HG02623 (cell line): Measurements from ENCODE around the gene ANKRD10.
"Not testable (repeated sequence)": the region's sequence is repeated elsewhere in the genome, so short reads cannot be mapped to it uniquely, and the experiment has no call there.

Source experiments
- ATAC-seq: cut with Tn5 transposase; IDR thresholded peaks from one replicate; pipeline ENCODE4 v1.9.1; 2021; ENCODE audit warnings: moderate library complexity; ENCODE audit not compliant: unreplicated experiment

Gene ANKRD10

DNA sequence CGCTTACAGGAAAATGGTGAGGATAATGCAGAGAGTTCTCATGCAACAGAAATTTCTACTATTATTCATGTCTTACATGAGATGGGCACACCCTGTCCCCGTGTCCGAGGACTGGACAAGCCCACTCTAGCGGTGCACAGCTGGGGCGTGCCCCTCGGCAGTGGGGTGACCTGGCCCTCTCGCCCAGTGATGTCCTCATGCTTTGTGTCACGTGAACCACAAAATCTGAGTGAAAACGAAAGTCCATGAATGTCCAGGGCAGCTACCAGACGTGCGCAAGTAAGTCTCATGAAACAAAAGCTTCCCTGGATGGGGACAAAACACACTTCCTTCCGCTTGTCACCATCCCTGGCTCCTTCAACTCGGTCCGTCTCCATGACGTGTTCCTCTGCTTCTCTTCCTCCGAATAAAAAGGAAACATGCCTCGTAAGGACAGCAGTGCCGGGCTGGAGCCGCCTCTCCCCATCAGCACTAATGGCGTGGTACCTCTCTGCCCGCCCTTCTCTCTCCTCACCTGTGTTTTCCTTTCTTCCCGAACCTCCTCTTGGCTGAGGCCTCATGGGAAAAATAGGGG, 45.6 kb downstream of the ANKRD10 start:
- no peak for ATAC-seq

DNA sequence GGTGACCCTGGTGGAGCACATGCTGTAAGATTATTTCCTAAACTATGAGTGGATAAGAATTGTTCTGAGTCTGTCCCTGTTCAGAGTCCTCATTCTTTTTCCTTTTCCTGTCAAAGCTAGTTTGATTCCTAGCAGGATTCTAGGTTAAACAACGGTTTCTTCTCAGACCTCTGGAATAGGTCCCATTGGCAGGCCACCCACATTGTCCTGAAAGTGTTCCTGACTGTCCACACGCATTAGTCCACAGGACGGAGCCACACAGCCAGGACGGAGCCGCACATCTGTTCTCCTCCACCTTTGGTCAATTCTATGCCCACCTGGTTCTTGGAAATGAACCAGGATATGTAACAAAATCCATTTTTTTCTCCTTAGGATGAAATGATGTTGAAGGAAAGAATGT, 46.1 kb downstream of the ANKRD10 start:
- ATAC-seq, result no peak

DNA sequence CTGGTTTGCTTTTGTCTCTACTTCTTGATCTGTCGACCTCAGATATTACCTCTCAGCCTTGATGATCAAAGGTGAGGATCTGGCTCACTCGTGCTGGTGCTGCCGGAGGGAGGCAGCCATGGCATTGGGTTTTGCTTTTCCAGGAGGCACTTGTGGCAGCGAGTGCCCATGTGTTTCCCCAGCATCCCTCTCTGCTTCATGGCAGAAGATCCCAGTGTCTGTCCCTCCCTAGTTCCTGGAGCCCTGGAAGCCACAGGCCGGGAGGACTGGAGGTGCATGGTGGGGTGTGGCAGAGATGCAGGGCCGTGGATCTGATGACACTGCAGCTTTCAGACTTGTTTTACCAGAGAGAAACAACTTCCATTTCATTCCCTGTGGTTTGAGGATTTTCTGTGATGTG, 47.5 kb downstream of the ANKRD10 start:
- ATAC-seq, result no peak

DNA sequence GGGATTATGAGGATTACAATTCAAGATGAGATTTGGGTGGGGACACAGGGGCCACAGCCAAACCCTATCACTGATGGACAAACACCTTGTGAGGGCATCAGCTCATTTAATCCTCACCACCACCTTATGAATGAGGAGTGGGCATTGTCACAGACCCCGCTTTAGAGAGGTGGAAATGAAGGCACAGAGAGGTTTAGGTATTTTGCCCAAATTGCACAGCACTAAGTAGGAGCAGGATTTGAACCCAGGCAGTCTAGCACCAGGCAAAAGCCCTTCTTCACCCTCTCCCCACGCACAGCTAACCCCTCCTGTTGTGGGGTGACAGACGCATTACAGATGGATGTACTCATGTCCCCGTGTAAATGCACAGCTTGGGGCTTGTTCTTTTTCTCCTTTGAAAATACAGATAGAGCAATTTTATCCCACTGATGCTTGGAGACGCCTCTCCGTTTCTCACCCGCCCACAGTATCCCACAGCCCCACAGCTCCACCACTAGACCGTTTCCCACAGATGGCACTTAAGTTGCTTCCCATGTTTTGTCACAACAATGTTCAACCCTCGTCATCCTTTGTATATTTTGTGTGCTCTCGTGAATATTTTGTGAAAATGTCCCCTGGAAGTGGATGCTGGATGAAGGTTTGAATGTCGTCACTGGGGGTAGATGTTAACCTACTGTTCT, 48.2 kb downstream of the ANKRD10 start:
- ATAC-seq, result no peak

DNA sequence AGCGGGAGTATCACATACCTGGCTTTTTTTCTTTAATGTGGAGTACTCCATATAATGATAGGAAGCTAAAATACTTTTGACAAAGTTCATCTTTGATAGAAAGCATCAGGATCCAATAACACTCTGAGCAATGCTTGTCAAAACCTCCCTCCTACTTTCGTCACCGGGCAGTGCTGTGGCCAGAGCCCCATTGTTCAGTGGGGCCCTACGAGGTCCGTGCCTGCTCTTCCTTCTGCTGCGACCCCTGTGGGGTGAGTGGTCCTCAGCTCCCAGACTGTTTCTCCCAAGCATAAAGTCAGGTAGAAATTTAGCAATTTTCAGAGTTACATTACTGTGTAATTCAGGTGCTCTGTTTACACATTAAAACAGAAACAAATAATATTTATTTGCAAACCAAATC, 51.2 kb downstream of the ANKRD10 start:
- ATAC-seq, result no peak

DNA sequence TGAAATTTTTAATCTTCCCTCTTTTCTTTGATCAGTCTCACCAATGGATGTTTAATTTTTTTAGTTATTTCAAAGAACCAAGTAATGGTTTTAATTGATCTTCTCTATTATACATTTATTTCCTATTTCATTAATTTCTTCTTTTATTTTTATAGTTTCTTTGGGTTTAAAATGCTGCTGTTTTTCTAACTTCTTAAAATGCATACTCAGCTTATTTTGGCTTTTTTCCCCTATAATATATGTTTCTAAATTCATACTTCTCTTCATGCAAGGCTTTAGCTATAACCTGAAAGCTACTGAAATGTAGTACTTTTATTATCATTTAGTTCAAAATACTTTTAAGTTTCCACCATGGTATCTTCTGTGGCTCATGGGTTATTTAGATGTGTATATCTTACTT, 53.9 kb downstream of the ANKRD10 start:
- ATAC-seq, result no peak

DNA sequence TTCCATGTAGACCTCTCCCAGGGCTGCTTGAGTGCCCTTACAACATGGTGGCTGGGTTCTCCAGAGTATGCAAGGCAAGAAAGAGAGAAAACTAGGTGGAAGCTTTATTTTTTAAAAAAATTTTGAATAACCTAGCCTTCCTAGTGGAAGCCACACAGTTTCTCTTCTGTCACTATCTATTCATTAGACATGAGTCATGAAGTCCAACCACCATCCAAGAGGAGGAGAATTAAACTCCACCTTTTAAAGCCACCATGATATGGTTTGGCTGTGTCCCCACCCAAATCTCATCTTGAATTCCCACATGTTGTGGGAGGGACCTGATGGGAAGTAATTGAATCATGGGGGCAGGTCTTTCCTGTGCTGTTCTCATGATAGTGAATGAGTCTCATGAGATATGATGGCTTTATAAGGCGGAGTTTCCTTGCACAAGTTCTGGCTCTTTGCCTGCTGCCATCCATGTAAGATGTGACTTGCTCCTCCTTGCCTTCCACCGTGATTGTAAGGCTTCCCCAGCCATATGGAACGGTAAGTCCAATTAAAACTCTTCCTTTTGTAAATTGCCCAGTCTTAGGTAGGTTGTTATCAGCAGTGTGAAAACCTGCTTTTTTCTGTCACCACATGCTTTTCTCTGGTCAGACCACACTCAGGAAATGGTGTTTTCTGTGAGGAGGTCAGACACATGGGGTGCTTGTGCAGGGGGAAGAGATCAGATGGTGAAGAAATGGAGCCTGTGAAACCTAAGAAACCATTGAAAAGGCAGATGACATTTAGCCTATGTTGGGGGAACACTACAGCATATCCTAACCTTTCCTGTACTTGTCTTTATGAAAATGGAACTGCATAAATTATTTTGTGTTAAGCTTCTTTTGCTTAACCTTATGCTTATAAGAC, 57.7 kb downstream of the ANKRD10 start:
- ATAC-seq, result no peak

DNA sequence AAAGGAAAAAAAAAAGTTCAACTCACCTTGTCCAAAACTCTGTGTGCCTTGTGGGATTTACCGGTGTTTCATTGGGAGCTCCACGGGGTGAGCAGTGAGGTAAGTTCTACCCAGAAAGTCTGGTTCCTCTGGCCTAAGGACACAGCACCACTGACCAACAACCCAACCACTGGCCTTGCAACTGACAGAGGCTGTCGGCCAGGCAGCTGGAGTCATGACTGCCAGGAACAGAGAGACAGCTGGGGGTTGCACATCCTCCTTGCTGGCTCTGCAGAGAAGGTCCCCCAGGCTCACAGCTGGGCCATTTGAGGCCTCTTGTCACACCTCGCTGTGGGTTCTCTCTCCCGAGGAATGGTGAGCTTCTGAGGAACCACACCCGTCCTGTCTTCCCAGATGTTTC, 59.5 kb downstream of the ANKRD10 start:
- ATAC-seq, result no peak

DNA sequence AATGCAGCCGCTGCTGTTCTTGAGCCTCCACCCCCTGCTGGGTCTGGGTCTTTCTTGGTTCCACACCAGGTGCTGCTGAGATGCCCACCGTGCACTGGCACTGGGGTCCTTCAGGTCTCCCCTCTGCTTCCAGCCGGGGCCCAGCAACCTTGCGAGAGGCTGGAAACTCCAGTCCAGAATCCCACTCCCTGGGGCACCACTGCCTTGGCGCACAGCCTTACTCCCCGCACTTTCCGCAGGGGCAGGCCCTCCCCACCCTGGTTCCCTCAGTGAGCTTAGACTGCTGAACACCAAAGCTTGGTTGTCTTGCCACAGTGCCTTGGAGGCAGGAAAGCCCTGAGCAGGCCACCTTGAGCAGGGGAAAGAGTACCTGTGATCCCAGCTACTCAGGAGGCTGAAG, 60.0 kb downstream of the ANKRD10 start:
- ATAC-seq, result no peak

DNA sequence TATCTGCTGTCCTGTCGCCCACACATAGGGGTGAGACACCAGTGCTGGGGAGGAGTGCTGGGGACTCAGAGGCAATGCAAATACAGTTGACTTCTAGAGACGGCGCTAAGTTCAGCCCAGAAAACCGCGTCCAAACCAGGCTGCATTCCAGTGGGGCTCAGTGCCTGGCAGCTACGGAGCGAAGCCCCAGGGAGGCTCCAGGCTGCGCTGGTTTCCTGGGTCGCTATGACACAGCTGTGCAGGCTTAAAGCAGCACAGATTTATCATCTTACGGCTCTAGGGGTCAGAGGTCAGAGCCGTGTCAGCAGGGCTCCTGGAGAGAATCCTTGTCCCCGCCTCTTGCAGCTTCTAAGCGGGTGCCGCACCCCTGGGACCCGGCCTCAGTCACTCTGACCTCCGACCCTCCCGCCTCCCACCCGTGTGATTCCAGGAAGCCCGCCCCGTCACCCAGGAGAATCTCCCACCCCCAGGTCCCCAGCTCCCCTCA, 61.6 kb downstream of the ANKRD10 start:
- ATAC-seq, result no peak

DNA sequence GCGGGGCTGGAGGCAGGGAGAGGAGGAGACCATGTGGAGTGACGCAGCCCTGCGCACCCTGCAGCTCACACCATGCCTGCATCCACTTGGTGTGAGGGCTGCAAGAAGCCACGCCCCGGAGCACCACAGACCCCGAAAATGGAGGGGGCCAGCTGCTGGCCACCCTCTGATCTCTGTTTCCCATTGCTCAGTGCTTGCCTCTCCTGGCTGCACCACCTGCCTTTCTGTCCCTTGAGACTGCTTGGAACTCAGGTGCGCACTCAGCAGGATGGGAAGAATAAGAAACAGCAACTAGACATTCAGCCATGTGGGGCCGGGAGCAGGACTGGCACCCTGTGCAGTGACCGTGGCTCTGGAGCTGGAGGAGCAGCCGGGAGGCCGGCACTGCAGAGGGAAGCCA, 64.0 kb downstream of the ANKRD10 start:
- no peak for ATAC-seq

DNA sequence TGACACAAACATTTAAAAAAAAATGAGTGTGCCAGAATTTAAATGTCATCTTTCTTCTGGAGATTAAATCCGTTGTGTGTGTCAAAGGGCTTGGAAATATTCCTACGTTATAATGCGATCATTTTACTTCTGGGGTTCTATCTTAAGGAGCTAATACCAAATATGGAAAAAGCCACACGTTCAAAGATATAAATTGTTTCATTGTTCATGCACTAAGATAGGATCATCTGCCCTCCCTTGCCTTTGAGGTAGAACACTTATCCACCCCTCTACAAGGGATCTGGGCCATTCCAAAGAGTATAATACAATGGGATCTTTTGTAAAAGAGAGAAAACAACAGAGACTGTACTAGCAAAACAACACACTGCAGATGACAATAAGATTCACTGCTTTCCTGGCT, 64.9 kb downstream of the ANKRD10 start:
- ATAC-seq, result no peak

DNA sequence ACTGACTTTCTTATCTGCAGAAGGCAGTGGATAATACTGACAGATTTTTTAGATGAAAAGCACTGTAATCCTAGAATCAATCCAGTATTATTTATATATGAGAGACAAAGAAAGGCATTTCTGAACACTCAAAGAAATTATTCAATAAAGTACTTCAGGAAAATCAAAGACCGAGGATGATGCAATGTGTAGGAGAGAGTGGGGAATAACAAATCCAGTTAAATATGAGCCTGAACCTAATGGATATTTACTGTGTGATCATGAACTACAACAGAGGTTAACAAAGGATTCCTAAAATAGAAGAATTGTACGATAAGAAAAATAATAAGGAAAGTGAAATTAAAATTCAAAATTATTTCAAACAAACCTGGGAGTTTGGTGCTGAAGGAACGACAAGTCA, 69.3 kb downstream of the ANKRD10 start:
- ATAC-seq, result no peak

DNA sequence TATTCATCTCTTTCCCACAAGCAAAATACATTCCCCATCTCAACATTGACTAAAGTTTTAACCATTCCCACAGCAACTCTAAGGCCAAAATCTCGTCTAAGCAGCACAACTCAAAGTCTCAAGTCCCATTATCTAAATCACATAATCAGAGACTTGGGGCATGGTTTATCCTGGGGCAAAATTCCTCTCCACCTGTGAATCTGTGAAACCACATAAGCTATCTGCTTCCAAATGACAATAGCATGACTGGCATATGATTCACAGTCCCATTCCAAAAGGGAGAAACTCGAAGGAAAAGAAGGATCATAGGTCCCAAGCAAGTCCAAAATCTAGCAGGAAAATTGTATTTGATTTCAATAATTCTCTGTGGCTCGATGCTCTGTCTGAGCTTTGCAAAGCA, 73.0 kb downstream of the ANKRD10 start:
- ATAC-seq, result no peak

DNA sequence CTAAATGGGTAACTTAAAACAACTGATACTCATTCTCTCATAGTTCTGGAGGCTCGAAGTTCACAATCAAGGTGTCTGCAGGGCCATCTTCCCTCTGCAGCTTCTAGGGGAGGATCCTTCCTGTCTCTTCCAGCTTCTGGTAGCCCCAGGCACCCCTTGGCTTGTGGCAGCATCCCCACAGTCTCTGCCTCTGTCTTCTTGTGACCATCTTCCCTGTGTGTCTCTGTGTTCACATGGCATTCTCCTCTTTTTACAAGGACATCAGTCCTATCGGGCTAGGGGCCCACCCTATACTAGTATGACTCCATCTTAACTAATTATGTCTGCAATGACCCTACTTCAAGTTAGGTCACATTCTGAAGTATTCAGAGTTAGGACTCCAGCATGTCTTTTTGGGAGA, 73.5 kb downstream of the ANKRD10 start:
- no peak for ATAC-seq

DNA sequence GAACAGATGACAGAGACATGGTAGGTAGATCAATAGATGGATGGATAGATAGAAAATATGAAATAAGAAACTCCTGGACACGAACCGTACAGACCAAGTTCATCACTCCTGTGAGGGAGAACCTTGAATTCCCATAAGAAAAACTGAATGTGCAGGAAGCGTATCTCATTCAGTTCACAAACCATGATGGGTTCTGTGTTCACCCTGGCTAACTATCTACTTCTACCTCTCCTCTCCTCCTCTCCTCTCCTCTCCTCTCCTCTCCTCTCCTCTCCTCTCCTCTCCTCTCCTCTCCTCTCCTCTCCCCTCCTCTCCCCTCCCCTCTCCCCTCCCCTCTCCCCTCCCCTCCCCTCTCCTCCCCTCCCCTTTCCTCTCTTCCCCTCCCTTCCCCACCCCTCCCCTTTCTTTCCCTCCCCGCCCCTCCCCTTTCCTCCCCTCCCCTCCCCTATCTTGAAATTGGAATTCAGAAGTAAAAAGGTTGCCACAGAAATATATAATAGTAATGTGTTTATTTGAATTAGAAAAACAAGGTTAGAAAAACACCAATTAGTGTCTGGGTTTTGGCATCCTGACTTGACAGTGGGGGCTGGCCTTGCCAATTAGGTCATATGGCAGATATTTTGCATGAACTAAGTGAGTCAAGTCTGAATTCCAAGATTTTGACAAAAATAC, 75.9 kb downstream of the ANKRD10 start:
- no peak for ATAC-seq

DNA sequence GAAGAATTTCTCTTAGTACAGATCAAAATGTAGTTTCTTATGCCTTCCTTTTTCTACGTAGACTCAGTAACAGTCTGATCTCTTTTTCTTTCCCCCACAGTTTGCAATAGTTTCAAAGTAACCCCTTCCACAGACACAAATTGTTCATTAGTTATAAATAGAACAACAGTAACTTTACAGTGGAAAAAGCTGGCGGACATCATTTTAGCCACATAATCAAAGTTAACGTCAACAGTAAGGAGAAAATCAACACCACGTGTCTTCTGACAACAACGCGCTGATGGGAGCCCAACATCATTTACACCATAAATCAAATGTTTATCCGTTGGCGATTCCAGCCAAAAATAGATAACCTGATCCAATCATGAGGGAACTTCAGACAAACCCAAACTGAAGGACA, 76.8 kb downstream of the ANKRD10 start:
- ATAC-seq, result no peak

DNA sequence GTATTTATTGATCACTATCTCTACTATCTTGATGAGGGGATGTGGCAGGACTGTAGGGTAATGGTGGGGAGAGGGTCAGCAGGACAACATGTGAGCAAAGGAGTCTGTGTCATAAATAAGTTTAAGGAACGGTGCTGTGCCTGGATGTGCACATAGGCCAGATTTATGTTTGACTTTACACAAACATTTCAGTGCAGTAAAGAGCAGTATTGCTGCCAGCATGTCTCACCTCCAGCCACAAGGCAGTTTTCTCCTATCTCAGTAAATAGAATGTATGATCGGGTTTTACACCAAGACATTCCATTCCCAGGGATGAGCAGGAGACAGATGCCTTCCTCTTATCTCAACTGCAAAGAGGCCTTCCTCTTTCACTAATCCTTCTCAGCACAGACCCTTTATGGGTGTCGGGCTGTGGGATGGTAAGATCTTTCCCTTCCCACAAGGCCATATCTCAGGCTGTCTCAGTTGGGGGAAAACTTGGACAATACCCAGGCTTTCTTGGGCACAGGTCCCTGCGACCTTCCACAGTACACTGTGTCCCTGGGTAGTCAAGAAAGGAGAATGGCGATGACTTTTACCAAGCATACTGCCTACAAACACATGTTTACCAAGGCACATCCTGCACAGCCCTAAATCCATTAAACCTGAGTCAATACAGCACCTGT, 77.3 kb downstream of the ANKRD10 start:
- not testable (repeated sequence) for ATAC-seq

DNA sequence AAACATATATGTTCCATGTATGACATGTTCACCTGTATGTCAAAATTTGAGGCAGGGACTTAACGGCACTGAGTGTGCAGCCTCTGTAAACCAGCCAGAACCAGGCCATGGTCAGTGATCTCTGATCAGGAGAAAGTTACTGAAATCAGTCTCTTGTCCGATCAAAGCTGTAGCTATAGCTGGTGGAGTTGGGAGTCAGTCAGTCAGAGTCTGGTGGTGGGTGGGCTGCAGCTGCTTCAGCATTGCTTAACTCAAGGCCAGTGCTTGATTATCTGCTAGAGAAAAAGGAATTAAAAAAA, 78.3 kb downstream of the ANKRD10 start:
- no peak for ATAC-seq

DNA sequence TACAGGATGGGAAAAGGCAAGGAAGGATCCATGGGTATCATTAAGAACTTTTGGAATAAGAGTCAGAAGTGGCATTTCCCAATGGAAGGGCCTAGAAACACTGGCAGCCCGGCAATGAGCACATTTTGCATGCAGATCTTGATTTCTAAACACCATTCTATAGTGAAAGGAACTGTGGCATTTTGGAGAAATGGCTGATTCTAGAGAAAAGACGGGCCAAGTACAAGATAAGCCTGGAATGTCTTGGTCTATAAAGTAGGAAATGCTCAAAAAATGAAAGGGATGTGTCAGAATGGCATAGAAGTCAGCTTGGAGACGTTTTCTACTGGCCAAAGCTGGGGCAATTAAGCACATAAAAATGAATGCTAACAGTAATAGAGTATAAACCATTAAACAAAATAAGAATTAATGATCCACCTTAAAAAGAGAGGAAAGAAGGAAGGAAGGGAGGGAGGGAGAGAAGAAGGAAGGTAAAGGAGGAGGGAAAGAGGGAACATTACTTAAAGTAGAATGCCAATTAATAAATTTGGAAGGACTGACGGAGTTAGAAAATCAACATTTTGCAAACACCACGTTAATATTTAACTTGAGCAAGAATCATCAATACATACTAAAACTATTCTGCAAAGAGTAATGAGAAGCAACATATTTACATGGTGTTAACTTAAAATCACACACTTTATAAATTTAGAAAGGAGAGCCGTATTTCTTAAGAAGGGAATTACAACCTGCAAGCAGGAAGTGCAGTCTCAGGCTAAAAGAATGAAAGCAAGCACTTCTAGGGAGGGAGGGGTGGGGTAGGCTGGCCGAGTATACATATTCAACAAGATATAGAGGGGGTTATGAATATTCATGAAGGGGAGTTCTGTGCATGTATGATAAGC, 78.9 kb downstream of the ANKRD10 start:
- ATAC-seq, result no peak
